Peyer's patch (tissue), 4 donors: ENCODE data around the gene ENDOU. TPM values are rescaled to one million over a fixed set of nuclear protein-coding genes. Genes with fewer than 3 reads are reported as not detected.

ENCODE experiments used
- DNase-seq, 3 donors: peaks; one replicate each; pipeline ENCODE4 v3.0.0-alpha.2; 2017 to 2019
- H3K27ac ChIP-seq, 4 donors: fragments of 200-600 bp; sonication (generic); one replicate each; pipeline ENCODE4 v1.5.1; 2016 to 2019
- H3K27me3 ChIP-seq, 2 donors: fragments of 200-600 bp; sonication (generic); one replicate each; pipeline ENCODE4 v1.5.1; 2019
- H3K36me3 ChIP-seq, 3 donors: fragments of 200-600 bp; sonication (generic); one replicate each; pipeline ENCODE4 v1.5.1; 2016 to 2019
- H3K4me1 ChIP-seq, 4 donors: fragments of 200-600 bp; sonication (generic); one replicate each; pipeline ENCODE4 v1.5.1; 2016 to 2019
- H3K4me3 ChIP-seq, 4 donors: fragments of 200-600 bp; sonication (generic); 1 replicate in 3 of 4; 2 replicates in 1 of 4; pipeline ENCODE4 v1.5.1; 2016 to 2019; ENCODE audit warnings: mild to moderate bottlenecking in 1 of 4
- H3K9me3 ChIP-seq, 4 donors: fragments of 200-600 bp; sonication (generic); one replicate each; pipeline ENCODE4 v1.5.1; 2016 to 2019; ENCODE audit warnings: mild to moderate bottlenecking in 1 of 4
- POLR2A ChIP-seq, 2 donors: fragments of 450-650 bp; IDR thresholded peaks; one replicate each; pipeline ENCODE4 v1.5.1; 2017; ENCODE audit warnings: antibody characterized with exemption in 2 of 2, mild to moderate bottlenecking in 2 of 2, moderate library complexity in 2 of 2
- total RNA-seq, 4 donors: library from RNA; depleted of rRNA; stranded (reverse); fragments of >200 nt; gene quantifications; one replicate each; pipeline ENCODE4 v1.1.0, GENCODE V29; 2016
- TF ChIP-seq, protein P1 (sequence below), 6 experiments: fragments of 450-650 bp in 4 of 6; fragments of 200-600 bp in 2 of 6; sonication (generic) in 1 of 6; IDR thresholded peaks; one replicate each; pipeline ENCODE4 v1.5.1; 2017 to 2019; ENCODE audit warnings: antibody characterized with exemption in 6 of 6, mild to moderate bottlenecking in 3 of 6, moderate library complexity in 1 of 6

Gene ENDOU, protein sequence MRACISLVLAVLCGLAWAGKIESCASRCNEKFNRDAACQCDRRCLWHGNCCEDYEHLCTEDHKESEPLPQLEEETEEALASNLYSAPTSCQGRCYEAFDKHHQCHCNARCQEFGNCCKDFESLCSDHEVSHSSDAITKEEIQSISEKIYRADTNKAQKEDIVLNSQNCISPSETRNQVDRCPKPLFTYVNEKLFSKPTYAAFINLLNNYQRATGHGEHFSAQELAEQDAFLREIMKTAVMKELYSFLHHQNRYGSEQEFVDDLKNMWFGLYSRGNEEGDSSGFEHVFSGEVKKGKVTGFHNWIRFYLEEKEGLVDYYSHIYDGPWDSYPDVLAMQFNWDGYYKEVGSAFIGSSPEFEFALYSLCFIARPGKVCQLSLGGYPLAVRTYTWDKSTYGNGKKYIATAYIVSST
- not detected for total RNA-seq

DNA sequence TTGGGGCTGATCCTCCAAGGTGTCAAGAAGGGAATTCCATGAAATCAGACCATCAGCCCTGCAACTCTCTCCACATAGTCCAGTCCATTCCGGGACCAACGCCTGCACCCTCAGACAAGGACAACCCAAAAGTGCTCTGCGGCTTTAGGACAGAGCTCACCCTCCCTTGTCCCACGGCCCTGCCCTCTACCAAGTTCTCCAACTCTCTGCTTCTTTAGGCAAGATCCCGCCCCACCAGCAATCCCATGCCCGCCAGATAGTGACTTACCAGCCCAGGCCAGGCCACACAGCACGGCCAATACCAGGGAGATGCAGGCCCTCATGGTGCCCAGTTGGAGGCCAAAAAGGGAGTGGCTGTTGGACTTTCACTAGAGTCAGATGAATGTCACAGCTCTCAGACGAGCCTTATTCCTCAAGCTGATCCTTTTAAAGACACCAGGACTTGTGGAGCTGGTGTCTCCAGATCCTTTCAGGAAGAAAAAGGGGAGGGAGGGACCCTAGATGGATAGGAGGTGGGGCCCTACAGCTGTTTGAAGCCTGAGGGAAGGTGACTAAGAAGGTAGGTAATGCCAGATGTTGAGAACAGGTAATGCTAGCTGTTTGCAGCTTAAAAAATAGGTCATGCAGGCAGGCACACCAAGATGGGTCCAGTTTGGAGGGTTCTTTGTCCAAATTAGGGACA lies at the start of gene ENDOU:
ENDOU (minus strand) TSS at position 400 of the 682 bp plus-strand sequence; CDS start at position 323, 77 bp downstream.
- H3K9me3 ChIP-seq, result no peaks in the 10 kb centered on the region

DNA sequence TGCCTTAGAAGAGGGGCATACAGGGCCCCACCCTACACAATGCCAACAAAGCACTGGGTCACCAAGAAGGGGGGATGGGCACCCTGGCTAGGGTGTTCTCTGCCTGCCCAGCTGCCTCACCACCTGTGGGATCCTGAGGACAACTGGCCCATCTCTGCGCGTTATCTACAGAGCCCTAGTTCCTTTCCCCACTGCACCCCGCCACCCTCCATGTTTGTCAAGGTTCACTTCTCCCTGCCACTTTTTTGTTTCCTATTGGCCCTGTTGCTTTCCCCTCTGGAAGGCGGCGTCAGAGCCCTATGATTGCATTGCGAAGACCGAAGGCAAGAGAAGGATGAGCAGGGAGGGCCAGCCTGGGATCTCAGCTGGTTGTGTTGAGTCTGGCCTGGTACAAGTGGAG lies 49.4 kb upstream of the ENDOU start:
- no peak overlapping the region for H3K27ac ChIP-seq
- H3K4me1 ChIP-seq, result peaks cover 0 to 33% (median 5%) of the 10 kb centered on the region in 4 donors
- H3K4me3 ChIP-seq, result no peak overlapping the region
- no peaks in the 10 kb centered on the region for H3K36me3 ChIP-seq
- no peaks in the 10 kb centered on the region for H3K27me3 ChIP-seq
- TF ChIP-seq, protein P1, sequence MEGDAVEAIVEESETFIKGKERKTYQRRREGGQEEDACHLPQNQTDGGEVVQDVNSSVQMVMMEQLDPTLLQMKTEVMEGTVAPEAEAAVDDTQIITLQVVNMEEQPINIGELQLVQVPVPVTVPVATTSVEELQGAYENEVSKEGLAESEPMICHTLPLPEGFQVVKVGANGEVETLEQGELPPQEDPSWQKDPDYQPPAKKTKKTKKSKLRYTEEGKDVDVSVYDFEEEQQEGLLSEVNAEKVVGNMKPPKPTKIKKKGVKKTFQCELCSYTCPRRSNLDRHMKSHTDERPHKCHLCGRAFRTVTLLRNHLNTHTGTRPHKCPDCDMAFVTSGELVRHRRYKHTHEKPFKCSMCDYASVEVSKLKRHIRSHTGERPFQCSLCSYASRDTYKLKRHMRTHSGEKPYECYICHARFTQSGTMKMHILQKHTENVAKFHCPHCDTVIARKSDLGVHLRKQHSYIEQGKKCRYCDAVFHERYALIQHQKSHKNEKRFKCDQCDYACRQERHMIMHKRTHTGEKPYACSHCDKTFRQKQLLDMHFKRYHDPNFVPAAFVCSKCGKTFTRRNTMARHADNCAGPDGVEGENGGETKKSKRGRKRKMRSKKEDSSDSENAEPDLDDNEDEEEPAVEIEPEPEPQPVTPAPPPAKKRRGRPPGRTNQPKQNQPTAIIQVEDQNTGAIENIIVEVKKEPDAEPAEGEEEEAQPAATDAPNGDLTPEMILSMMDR (IDR thresholded peaks at IDR 0.05), result no peak
- TF ChIP-seq POLR2A (IDR thresholded peaks at IDR 0.05), result no peak
- DNase-seq, result no peak
- no peaks in the 10 kb centered on the region for H3K9me3 ChIP-seq

More for the DNA sequence above, at the start of gene ENDOU:
- H3K27me3 ChIP-seq, result no peaks in the 10 kb centered on the region
- DNase-seq, result peak in 2 of 3 donors; percentile 18 to 22
- H3K4me1 ChIP-seq, result no peaks in the 10 kb centered on the region
- peaks cover 0 to 12% (median 0%) of the 10 kb centered on the region in 3 donors for H3K36me3 ChIP-seq
- no peak for TF ChIP-seq POLR2A (IDR thresholded peaks at IDR 0.05)
- TF ChIP-seq, protein P1 (IDR thresholded peaks at IDR 0.05), result no peak
- H3K4me3 ChIP-seq, result no peak within 1 kb of the TSS
- H3K27ac ChIP-seq, result no peak within 1 kb of the TSS

- no peak for DNase-seq
- peak overlapping the region; percentile 90 to 100 (median 98) for H3K4me3 ChIP-seq
- H3K4me1 ChIP-seq, result peaks cover 0 to 33% (median 5%) of the 10 kb centered on the region in 4 donors
- H3K27me3 ChIP-seq, result no peaks in the 10 kb centered on the region
- H3K9me3 ChIP-seq, result no peaks in the 10 kb centered on the region
- H3K27ac ChIP-seq, result peak overlapping the region; percentile 80 to 89 (median 88)
- H3K36me3 ChIP-seq, result no peaks in the 10 kb centered on the region
- TF ChIP-seq, protein P1 (IDR thresholded peaks at IDR 0.05), result no peak
- no peak for TF ChIP-seq POLR2A (IDR thresholded peaks at IDR 0.05)
Measured at GRCh38 chr12:47773858-47774580, 48.7 kb upstream of the ENDOU start.

DNA sequence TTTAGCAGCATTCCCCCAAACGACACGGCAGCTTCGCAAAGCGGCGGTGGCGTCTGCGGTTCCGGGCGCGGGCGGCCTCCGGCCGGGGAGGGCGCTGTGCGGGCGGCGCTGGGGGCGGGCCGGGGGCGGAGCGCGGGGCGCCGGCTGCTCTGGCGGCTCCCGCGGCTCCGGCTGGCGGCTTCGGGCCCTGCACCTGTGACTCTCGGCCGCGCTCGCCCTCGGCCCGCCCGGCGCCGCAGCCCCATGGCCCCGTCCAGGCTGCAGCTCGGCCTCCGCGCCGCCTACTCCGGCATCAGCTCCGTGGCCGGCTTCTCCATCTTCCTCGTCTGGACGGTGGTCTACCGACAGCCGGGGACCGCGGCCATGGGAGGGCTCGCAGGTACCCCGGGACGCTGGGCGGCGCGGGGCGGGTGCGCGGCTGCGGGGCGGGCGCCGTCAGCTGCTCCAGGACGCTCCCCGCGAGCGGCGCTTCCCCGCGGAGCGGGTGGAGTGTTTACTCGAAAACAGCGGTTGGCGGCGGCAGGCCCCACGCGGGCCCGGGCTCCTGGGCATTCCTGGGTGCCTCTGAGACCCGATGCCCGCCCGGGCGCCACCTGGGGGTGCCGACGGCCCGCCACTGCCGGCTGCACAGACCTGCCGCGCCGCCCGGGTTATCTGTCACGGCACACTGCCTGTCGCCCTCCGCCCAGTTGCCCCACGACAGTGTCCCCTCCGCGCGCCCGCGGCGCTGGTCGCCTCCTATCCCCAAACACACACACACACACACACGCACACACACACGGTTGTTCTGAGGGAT lies 48.0 kb upstream of the ENDOU start, which contains the start of gene SLC48A1:
SLC48A1 (plus strand) TSS at position 177 of the 796 bp plus-strand sequence; CDS start at position 244, 67 bp downstream.
- peak within 1 kb of the TSS; percentile 90 to 100 (median 98) for H3K4me3 ChIP-seq
- H3K27me3 ChIP-seq, result no peaks in the 10 kb centered on the region
- peak within 1 kb of the TSS; percentile 80 to 89 (median 88) for H3K27ac ChIP-seq
- H3K4me1 ChIP-seq, result peaks cover 0 to 33% (median 5%) of the 10 kb centered on the region in 4 donors
- TF ChIP-seq POLR2A (IDR thresholded peaks at IDR 0.05), result peak; percentile 42 to 58
- TF ChIP-seq, protein P1 (IDR thresholded peaks at IDR 0.05), result peak in 4 of 6 experiments; percentile 35 to 58 (median 42)
- H3K9me3 ChIP-seq, result no peaks in the 10 kb centered on the region
- DNase-seq, result peak; percentile 75 to 90 (median 86)
- H3K36me3 ChIP-seq, result no peaks in the 10 kb centered on the region
